Endothelial cell of umbilical vein (primary cell): ENCODE data around the gene RFLNA. TPM values are rescaled to one million over a fixed set of nuclear protein-coding genes. Genes with fewer than 3 reads are reported as not detected.

ENCODE experiments used
- BruUV-seq: library from RNA; stranded (reverse); fragments of 400-500 nt; replicated peaks from 2 replicates; lab custom pipeline; 2021; lab: Mats Ljungman, UMichigan
- CTCF ChIA-PET: fragments of 300-600, 350-600 bp; sonication (Branson Sonifier 250); formaldehyde crosslinking; loops from one replicate; lab custom pipeline; 2021; ENCODE audit warnings: antibody characterized with exemption, inconsistent platforms; lab: Charles Lee
- POLR2A ChIA-PET: fragments of 300-600, 350-600 bp; sonication (Branson Sonifier 250); formaldehyde crosslinking; loops from one replicate; lab custom pipeline; 2021; ENCODE audit warnings: antibody characterized with exemption, inconsistent platforms; lab: Charles Lee
- DNase-seq: peaks from one replicate; pipeline ENCODE4 v3.0.0-alpha.2; 2011; ENCODE audit warnings: low read depth, low spot score
- FAIRE-seq: peaks from 2 replicates; lab custom pipeline; 2011; peaks lifted over from hg19 to GRCh38; lab: Jason Lieb, UNC
- H2AFZ ChIP-seq: 2 replicates; pipeline ENCODE4 v1.6.0; 2012; ENCODE audit warnings: low read depth, low read length, control low read depth, inconsistent platforms
- H3K27ac ChIP-seq: 2 replicates; pipeline ENCODE4 v1.5.1; 2011; ENCODE audit warnings: low read depth, mild to moderate bottlenecking, control low read depth, low read length, moderate library complexity; ENCODE audit not compliant: insufficient read depth
- H3K27me3 ChIP-seq, 2 experiments: 2 replicates each; pipeline versions ENCODE4 v1.6.0 to v1.6.1; 2011; ENCODE audit warnings: low read length in 2 of 2, mixed read lengths in 1 of 2; ENCODE audit not compliant: control insufficient read depth in 2 of 2, insufficient read depth in 2 of 2
- H3K36me3 ChIP-seq, 2 experiments: 2 replicates in 1 of 2; 3 replicates in 1 of 2; pipeline ENCODE4 v1.5.1; 2011; ENCODE audit warnings: low read length in 2 of 2, mild to moderate bottlenecking in 1 of 2, moderate library complexity in 1 of 2; ENCODE audit not compliant: control insufficient read depth in 2 of 2, insufficient read depth in 2 of 2; ENCODE audit errors: extremely low read depth in 1 of 2
- H3K4me1 ChIP-seq: 3 replicates; pipeline ENCODE4 v1.5.1; 2011; ENCODE audit warnings: mild to moderate bottlenecking, low read length; ENCODE audit not compliant: control insufficient read depth, insufficient read depth; ENCODE audit errors: extremely low read depth
- H3K4me2 ChIP-seq: 2 replicates; pipeline ENCODE4 v1.6.1; 2011; ENCODE audit warnings: low read length, control low read depth, mixed read lengths; ENCODE audit not compliant: insufficient read depth
- H3K4me3 ChIP-seq, 3 experiments: fragments of 200-600 bp in 1 of 3; sonication (generic), shearing (Covaris generic) in 1 of 3; replicated peaks in 1 of 3; 2 replicates each; pipeline ENCODE4 v1.5.1; 2011 to 2016; ENCODE audit warnings: control low read depth in 3 of 3, low read length in 3 of 3, mild to moderate bottlenecking in 2 of 3, inconsistent platforms in 1 of 3, low read depth in 1 of 3, moderate library complexity in 1 of 3; ENCODE audit not compliant: insufficient read depth in 1 of 3
- H3K79me2 ChIP-seq: 2 replicates; pipeline ENCODE4 v1.6.0; 2012; ENCODE audit warnings: low read length, inconsistent platforms; ENCODE audit not compliant: control insufficient read depth, insufficient read depth
- H3K9ac ChIP-seq: replicated peaks from 2 replicates; pipeline ENCODE3; 2011; ENCODE audit warnings: low read length, control low read depth; ENCODE audit not compliant: insufficient read depth; ENCODE audit errors: extremely low read depth
- H3K9me1 ChIP-seq: replicated peaks from 3 replicates; pipeline ENCODE4 v1.6.0; 2011; ENCODE audit warnings: mild to moderate bottlenecking, low read length; ENCODE audit not compliant: control insufficient read depth, insufficient read depth; ENCODE audit errors: extremely low read depth
- H3K9me3 ChIP-seq: replicated peaks from 2 replicates; pipeline ENCODE4 v1.5.1; 2012; ENCODE audit warnings: low read length, inconsistent platforms; ENCODE audit not compliant: control insufficient read depth, insufficient read depth
- H4K20me1 ChIP-seq: replicated peaks from 2 replicates; pipeline ENCODE3; 2011; ENCODE audit warnings: mild to moderate bottlenecking, low read length; ENCODE audit not compliant: control insufficient read depth, insufficient read depth; ENCODE audit errors: extremely low read depth
- CTCF ChIP-seq, 2 donors: IDR thresholded peaks; 1 replicate in 1 of 2; 2 replicates in 1 of 2; pipeline ENCODE4 v1.5.1; 2011; ENCODE audit warnings: low read length in 2 of 2, mild to moderate bottlenecking in 2 of 2, moderate library complexity in 2 of 2, control low read depth in 1 of 2, inconsistent platforms in 1 of 2, low read depth in 1 of 2; ENCODE audit not compliant: insufficient read depth in 1 of 2; ENCODE audit errors: extremely low read depth in 1 of 2
- EZH2 ChIP-seq: IDR thresholded peaks from 2 replicates; pipeline ENCODE4 v1.6.1; 2012; ENCODE audit warnings: borderline replicate concordance, low read depth, mild to moderate bottlenecking, moderate library complexity, low read length, inconsistent platforms; ENCODE audit not compliant: severe bottlenecking
- FOS ChIP-seq: IDR thresholded peaks from 2 replicates; pipeline ENCODE4 v1.6.1; 2011; ENCODE audit warnings: mild to moderate bottlenecking, low read length, moderate library complexity, borderline replicate concordance; ENCODE audit not compliant: insufficient read depth
- GATA2 ChIP-seq: IDR thresholded peaks from 2 replicates; pipeline ENCODE4 v1.7.0; 2011; ENCODE audit warnings: low read depth, mild to moderate bottlenecking, moderate library complexity, mixed read lengths, low read length; ENCODE audit not compliant: insufficient read length, insufficient read depth
- JUN ChIP-seq: IDR thresholded peaks from 2 replicates; pipeline ENCODE4 v1.6.1; 2011; ENCODE audit warnings: borderline replicate concordance, low read depth; ENCODE audit not compliant: insufficient read length, insufficient read depth
- MAX ChIP-seq: IDR thresholded peaks from 2 replicates; pipeline ENCODE4 v1.6.1; 2011; ENCODE audit not compliant: insufficient read depth, insufficient read length
- MYC ChIP-seq: IDR thresholded peaks from one replicate; pipeline ENCODE4 v1.6.1; 2011; ENCODE audit warnings: mild to moderate bottlenecking, low read depth, low read length
- POLR2A ChIP-seq: IDR thresholded peaks from 2 replicates; pipeline ENCODE4 v1.6.1; 2012; ENCODE audit warnings: low read depth, mild to moderate bottlenecking, control low read depth, low read length
- POLR2AphosphoS5 ChIP-seq: IDR thresholded peaks from 2 replicates; pipeline ENCODE4 v1.6.1; 2012; ENCODE audit warnings: low read depth, mild to moderate bottlenecking, control low read depth, low read length, moderate library complexity; ENCODE audit not compliant: insufficient read depth
- dilution Hi-C: fragments of 300-500 bp; cut with MboI; formaldehyde crosslinking; loops from one replicate; pipeline ENCODE4 v1.15.0; 2019; ENCODE audit warnings: low sequenced_read_pairs; ENCODE audit not compliant: extremely low pct_ligation_motif_present
- intact Hi-C: fragments of 100-400 bp; cut with micrococcal nuclease; formaldehyde crosslinking; loops from one replicate; pipeline ENCODE4 v1.10.0; 2022
- polyA plus RNA-seq, 4 experiments: library from polyadenylated mRNA; depleted of rRNA in 3 of 4; stranded (reverse) in 3 of 4; unstranded in 1 of 4; fragments of >200 nt; gene quantifications; 2 replicates each; pipeline versions ENCODE4 v1.2.1 to v1.2.3, GENCODE V29; 2011 to 2012; ENCODE audit warnings: missing spikeins in 1 of 4
- total RNA-seq: library from RNA; stranded (reverse); gene quantifications from 2 replicates; pipeline ENCODE4 v1.2.3, GENCODE V29; 2021

The RFLNA gene
- total and polyA plus RNA-seq, 2 donors (not counting 3 experiments of a cell fraction or from before 2014, with no cell fraction given) = 19.7 to 24.5 TPM

GRCh38 chr12:124307556-124307825 is 12.6 kb downstream of the RFLNA start:
- ChIA-PET POLR2A (no interaction called here), CTCF (no interaction called here)
- H3K9me3 ChIP-seq = no peaks in the 10 kb centered on the region
- FAIRE-seq (no peak), DNase-seq (no peak)
- BruUV-seq = no TSS peak
- no peak overlapping the region for H3K9ac ChIP-seq
- intact Hi-C loops (no loop called here), dilution Hi-C loops (no loop called here)
- H3K9me1 ChIP-seq = no peaks in the 10 kb centered on the region
- H3K36me3 ChIP-seq = no peaks in the 10 kb centered on the region
- no peak overlapping the region for H3K4me2 ChIP-seq
- no peaks in the 10 kb centered on the region for H3K4me1 ChIP-seq
- no peaks in the 10 kb centered on the region for H3K27me3 ChIP-seq
- H3K79me2 ChIP-seq = peaks cover 76% of the 10 kb centered on the region
- H2AFZ ChIP-seq = no peak overlapping the region
- no peaks in the 10 kb centered on the region for H4K20me1 ChIP-seq
- H3K4me3 ChIP-seq = no peak overlapping the region
- no peak overlapping the region for H3K27ac ChIP-seq
- TF ChIP-seq JUN (no peak), FOS (no peak), EZH2 (no peak), POLR2AphosphoS5 (no peak), MYC (no peak), POLR2A (no peak), GATA2 (no peak), CTCF (IDR thresholded peaks at IDR 0.05; ENCODE audit: extremely low read depth in 1 of 2, insufficient read depth in 1 of 2, low read depth in 1 of 2, low read length in 2 of 2) (no peak), MAX (no peak)
